Stomach (tissue), 4 donors: Measurements from ENCODE around the gene FOXL1.

Experiments used
- EP300 ChIP-seq: sonication (generic); formaldehyde crosslinking; IDR thresholded peaks from one replicate; pipeline ENCODE4 v1.6.1; 2017; ENCODE audit warnings: antibody characterized with exemption
- POLR2A ChIP-seq, 4 donors: fragments of 450-650 bp; IDR thresholded peaks; one replicate each; pipeline ENCODE4 v1.6.1; 2016; ENCODE audit warnings: antibody characterized with exemption in 4 of 4, control low read depth in 2 of 4, mild to moderate bottlenecking in 1 of 4, moderate library complexity in 1 of 4
- POLR2AphosphoS5 ChIP-seq, 3 donors: sonication (generic); formaldehyde crosslinking; IDR thresholded peaks; one replicate each; pipeline ENCODE4 v1.6.1; 2016; ENCODE audit warnings: antibody characterized with exemption in 3 of 3
- TF ChIP-seq, protein P1 (sequence below), 7 experiments: fragments of 450-650 bp in 4 of 7; fragments of 200-600 bp in 3 of 7; sonication (generic) in 3 of 7; IDR thresholded peaks; one replicate each; pipeline ENCODE4 v1.5.1; 2016 to 2019; ENCODE audit warnings: antibody characterized with exemption in 7 of 7, control low read depth in 2 of 7, mild to moderate bottlenecking in 1 of 7

DNA sequence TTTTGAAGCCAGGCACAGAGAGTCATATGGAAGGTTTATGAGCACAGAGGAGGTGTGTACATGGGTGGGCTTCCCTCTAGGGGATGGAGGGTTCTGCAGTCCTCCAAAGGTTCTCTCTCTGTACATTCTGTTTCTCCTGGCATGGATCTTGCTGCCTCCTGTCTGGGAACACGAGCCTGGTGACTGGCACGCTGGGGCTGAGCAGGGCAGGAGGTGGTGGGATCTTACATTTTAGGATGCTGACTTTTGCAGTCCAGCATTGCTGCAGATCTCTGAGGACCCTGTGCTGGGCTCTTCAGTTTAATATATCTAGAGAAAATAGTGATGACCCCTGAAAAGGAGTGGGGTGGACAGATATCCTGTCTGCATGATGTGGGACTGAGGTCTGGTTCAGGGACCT, 23.0 kb downstream of the FOXL1 start:
- TF ChIP-seq, protein P1, sequence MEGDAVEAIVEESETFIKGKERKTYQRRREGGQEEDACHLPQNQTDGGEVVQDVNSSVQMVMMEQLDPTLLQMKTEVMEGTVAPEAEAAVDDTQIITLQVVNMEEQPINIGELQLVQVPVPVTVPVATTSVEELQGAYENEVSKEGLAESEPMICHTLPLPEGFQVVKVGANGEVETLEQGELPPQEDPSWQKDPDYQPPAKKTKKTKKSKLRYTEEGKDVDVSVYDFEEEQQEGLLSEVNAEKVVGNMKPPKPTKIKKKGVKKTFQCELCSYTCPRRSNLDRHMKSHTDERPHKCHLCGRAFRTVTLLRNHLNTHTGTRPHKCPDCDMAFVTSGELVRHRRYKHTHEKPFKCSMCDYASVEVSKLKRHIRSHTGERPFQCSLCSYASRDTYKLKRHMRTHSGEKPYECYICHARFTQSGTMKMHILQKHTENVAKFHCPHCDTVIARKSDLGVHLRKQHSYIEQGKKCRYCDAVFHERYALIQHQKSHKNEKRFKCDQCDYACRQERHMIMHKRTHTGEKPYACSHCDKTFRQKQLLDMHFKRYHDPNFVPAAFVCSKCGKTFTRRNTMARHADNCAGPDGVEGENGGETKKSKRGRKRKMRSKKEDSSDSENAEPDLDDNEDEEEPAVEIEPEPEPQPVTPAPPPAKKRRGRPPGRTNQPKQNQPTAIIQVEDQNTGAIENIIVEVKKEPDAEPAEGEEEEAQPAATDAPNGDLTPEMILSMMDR (IDR thresholded peaks at IDR 0.05): no peak
- no peak for TF ChIP-seq POLR2A (IDR thresholded peaks at IDR 0.05)
- no peak for TF ChIP-seq EP300
- TF ChIP-seq POLR2AphosphoS5 (IDR thresholded peaks at IDR 0.05): no peak
